Panc1 (cell line): ENCODE measurements around the gene MXRA5. TPM values are rescaled to one million over a fixed set of nuclear protein-coding genes. Genes with fewer than 3 reads are reported as not detected.

Experiments
- ATAC-seq: fragments of 200-7000 bp; cut with Tn5 transposase; 2 replicates; pipeline ENCODE4 v1.9.1; 2020; ENCODE audit warnings: mild to moderate bottlenecking, moderate library complexity
- BruUV-seq: library from RNA; stranded (reverse); fragments of 400-500 nt; replicated peaks from 2 replicates; lab custom pipeline; 2021; lab: Mats Ljungman, UMichigan
- CTCF ChIA-PET: fragments of 300-600 bp; sonication (Branson Sonifier 250); formaldehyde crosslinking; loops from one replicate; lab custom pipeline; 2022; ENCODE audit warnings: antibody characterized with exemption; lab: Charles Lee
- POLR2A ChIA-PET: fragments of 300-600 bp; sonication (Branson Sonifier 250); formaldehyde crosslinking; loops from one replicate; lab custom pipeline; 2022; ENCODE audit warnings: antibody characterized with exemption; lab: Charles Lee
- DNase-seq: peaks from one replicate; pipeline ENCODE4 v3.0.0-alpha.2; 2010; ENCODE audit warnings: low read depth, low spot score
- H3K27ac ChIP-seq: 2 replicates; pipeline ENCODE4 v1.5.1; 2011; ENCODE audit warnings: mild to moderate bottlenecking, low read length, inconsistent platforms
- H3K27me3 ChIP-seq: fragments of 200-500 bp; sonication (Bioruptor generic); 2 replicates; pipeline ENCODE4 v1.6.0; 2014; ENCODE audit warnings: low read length, inconsistent platforms; ENCODE audit not compliant: control insufficient read depth, insufficient read depth
- H3K36me3 ChIP-seq: fragments of 200-500 bp; sonication (Bioruptor generic); 2 replicates; pipeline ENCODE4 v1.5.1; 2014; ENCODE audit warnings: inconsistent platforms, mild to moderate bottlenecking, low read length, moderate library complexity; ENCODE audit not compliant: control insufficient read depth, insufficient read depth
- H3K4me1 ChIP-seq: 2 replicates; pipeline ENCODE4 v1.5.1; 2011; ENCODE audit warnings: inconsistent platforms, mild to moderate bottlenecking, low read length, moderate library complexity; ENCODE audit not compliant: control insufficient read depth, insufficient read depth
- H3K4me3 ChIP-seq, 2 experiments: 2 replicates each; pipeline ENCODE4 v1.5.1; 2011 to 2012; ENCODE audit warnings: low read depth in 2 of 2, low read length in 2 of 2, mild to moderate bottlenecking in 2 of 2, inconsistent platforms in 1 of 2, moderate library complexity in 1 of 2
- H3K9me3 ChIP-seq: fragments of 200-500 bp; sonication (Bioruptor generic); 2 replicates; pipeline ENCODE4 v1.5.1; 2014; ENCODE audit warnings: low read depth, mild to moderate bottlenecking, inconsistent platforms, low read length, moderate library complexity; ENCODE audit not compliant: control insufficient read depth, insufficient read depth
- CTCF ChIP-seq: fragments of 450-650 bp; IDR thresholded peaks from 2 replicates; pipeline ENCODE4 v1.5.1; 2017; ENCODE audit warnings: mild to moderate bottlenecking
- POLR2AphosphoS5 ChIP-seq: IDR thresholded peaks from 2 replicates; pipeline ENCODE4 v1.6.1; 2012; ENCODE audit warnings: mild to moderate bottlenecking, low read depth, low read length, moderate library complexity
- REST ChIP-seq, 2 experiments: IDR thresholded peaks; 2 replicates each; pipeline ENCODE4 v1.6.1; 2011 to 2012; ENCODE audit warnings: low read depth in 2 of 2, control low read depth in 1 of 2, low read length in 1 of 2, mild to moderate bottlenecking in 1 of 2, moderate library complexity in 1 of 2; ENCODE audit not compliant: insufficient read depth in 1 of 2
- SIN3A ChIP-seq: IDR thresholded peaks from 2 replicates; pipeline ENCODE4 v1.6.1; 2012; ENCODE audit warnings: low read depth, mild to moderate bottlenecking, low read length, moderate library complexity, borderline replicate concordance; ENCODE audit not compliant: insufficient read depth
- TCF7L2 ChIP-seq: IDR thresholded peaks from 2 replicates; pipeline ENCODE4 v1.6.1; 2011; ENCODE audit warnings: mild to moderate bottlenecking, low read depth, low read length, inconsistent platforms
- in situ Hi-C: cut with HindIII; loops from 2 replicates; pipeline ENCODE4 v1.10.0; 2016; ENCODE audit warnings: low sequenced_read_pairs, low pct_unique_long_range_greater_than_20kb
- intact Hi-C: fragments of 100-400 bp; cut with micrococcal nuclease; formaldehyde crosslinking; loops from one replicate; pipeline ENCODE4 v1.10.0; 2022; ENCODE audit not compliant: unreplicated experiment
- total RNA-seq: library from RNA; stranded (reverse); gene quantifications from one replicate; pipeline ENCODE4 v1.2.1, GENCODE V29; 2021; ENCODE audit not compliant: unreplicated experiment

MXRA5 gene
- total RNA-seq, 1 experiment from 2014 or later, result 14.2 TPM

GRCh38 chrX:3370656-3371055 lies 24.2 kb upstream of the MXRA5 start:
- no peak overlapping the region for H3K27ac ChIP-seq
- intact Hi-C loops, result no loop called here
- no peaks in the 10 kb centered on the region for H3K9me3 ChIP-seq
- no peaks in the 10 kb centered on the region for H3K36me3 ChIP-seq
- in situ Hi-C loops, result no loop called here
- BruUV-seq, result no TSS peak
- H3K4me3 ChIP-seq, result no peak overlapping the region
- no peaks in the 10 kb centered on the region for H3K27me3 ChIP-seq
- ChIA-PET POLR2A (no interaction called here), CTCF (no interaction called here)
- TF ChIP-seq SIN3A (no peak), POLR2AphosphoS5 (no peak), TCF7L2 (no peak), CTCF (no peak), REST (IDR thresholded peaks at IDR 0.05; ENCODE audit: insufficient read depth in 1 of 2, low read depth in 2 of 2, low read length in 1 of 2) (no peak)
- H3K4me1 ChIP-seq, result no peaks in the 10 kb centered on the region
- no peak for ATAC-seq
- DNase-seq, result no peak

- TF ChIP-seq SIN3A, result no peak
- no peak for TF ChIP-seq CTCF
- in situ Hi-C loops, result no loop called here
- Histone ChIP-seq H3K4me1 (no peaks in the 10 kb centered on the region), H3K36me3 (no peaks in the 10 kb centered on the region), H3K27ac (no peak overlapping the region), H3K27me3 (no peaks in the 10 kb centered on the region), H3K4me3 (no peak overlapping the region), H3K9me3 (no peaks in the 10 kb centered on the region)
- ATAC-seq (no peak), DNase-seq (no peak)
- ChIA-PET POLR2A (no interaction called here), CTCF (no interaction called here)
- intact Hi-C loops, result no loop called here
- no TSS peak for BruUV-seq
Measured at GRCh38 chrX:3362956-3363355, 16.5 kb upstream of the MXRA5 start.

- Histone ChIP-seq H3K9me3 (no peaks in the 10 kb centered on the region), H3K27ac (no peak overlapping the region), H3K4me3 (no peak overlapping the region), H3K4me1 (no peaks in the 10 kb centered on the region), H3K36me3 (no peaks in the 10 kb centered on the region), H3K27me3 (no peaks in the 10 kb centered on the region)
- CTCF ChIA-PET, result no interaction called here
- in situ Hi-C loops, result no loop called here
- intact Hi-C loops, result no loop called here
- TF ChIP-seq TCF7L2 (no peak), SIN3A (no peak), POLR2AphosphoS5 (no peak), CTCF (no peak), REST (IDR thresholded peaks at IDR 0.05; ENCODE audit: insufficient read depth in 1 of 2, low read depth in 2 of 2, low read length in 1 of 2) (no peak)
- ATAC-seq (no peak), DNase-seq (no peak)
- BruUV-seq, result no TSS peak
- POLR2A ChIA-PET, result no interaction called here
Measured at GRCh38 chrX:3360881-3361280, 14.4 kb upstream of the MXRA5 start.
